ENCODE data around the gene SAXO1.

SAXO1 gene

DNA sequence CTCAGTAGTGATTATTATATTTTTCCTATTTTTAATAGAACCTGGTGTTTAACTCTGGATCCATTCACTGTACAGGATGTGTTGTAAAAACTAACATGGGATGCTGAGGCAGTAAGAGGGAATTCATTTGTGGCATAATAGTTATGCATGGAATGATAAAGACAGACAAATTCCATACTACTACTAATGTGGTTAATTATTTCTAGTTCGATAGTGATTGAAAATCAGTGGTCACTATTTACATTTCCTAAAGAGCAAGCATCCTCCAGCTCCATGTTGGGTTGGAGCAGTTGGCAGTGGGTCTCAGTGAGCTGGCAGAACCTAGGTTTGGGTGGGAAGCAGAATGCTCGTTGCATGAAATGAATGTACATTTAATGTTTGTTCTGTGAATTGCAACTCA is 122.6 kb downstream of the SAXO1 start:
- no peak overlapping the region for H3K27ac ChIP-seq (ENCODE audit: low read depth, low read length)
- H3K4me1 ChIP-seq (ENCODE audit: control insufficient read depth, low read length): no peaks in the 10 kb centered on the region
- H3K79me2 ChIP-seq (ENCODE audit: control insufficient read depth, low read length): no peaks in the 10 kb centered on the region
- no peaks in the 10 kb centered on the region for H3K9me2 ChIP-seq (replicated peaks; ENCODE audit: control insufficient read depth, low read length)
- 0 out of 2 replicates have a peak, but pooled peaks cover 3% of the 10 kb centered on the region for H3K27me3 ChIP-seq (ENCODE audit: control insufficient read depth, low read length)
- H3K4me3 ChIP-seq (ENCODE audit: low read length): no peak overlapping the region
- no peaks in the 10 kb centered on the region for H3K36me3 ChIP-seq (ENCODE audit: control insufficient read depth, low read length)
- no peak for TF ChIP-seq EZH2phosphoT487 (IDR thresholded peaks at IDR 0.05; ENCODE audit: borderline replicate concordance, low read length)
- TF ChIP-seq, protein P1, sequence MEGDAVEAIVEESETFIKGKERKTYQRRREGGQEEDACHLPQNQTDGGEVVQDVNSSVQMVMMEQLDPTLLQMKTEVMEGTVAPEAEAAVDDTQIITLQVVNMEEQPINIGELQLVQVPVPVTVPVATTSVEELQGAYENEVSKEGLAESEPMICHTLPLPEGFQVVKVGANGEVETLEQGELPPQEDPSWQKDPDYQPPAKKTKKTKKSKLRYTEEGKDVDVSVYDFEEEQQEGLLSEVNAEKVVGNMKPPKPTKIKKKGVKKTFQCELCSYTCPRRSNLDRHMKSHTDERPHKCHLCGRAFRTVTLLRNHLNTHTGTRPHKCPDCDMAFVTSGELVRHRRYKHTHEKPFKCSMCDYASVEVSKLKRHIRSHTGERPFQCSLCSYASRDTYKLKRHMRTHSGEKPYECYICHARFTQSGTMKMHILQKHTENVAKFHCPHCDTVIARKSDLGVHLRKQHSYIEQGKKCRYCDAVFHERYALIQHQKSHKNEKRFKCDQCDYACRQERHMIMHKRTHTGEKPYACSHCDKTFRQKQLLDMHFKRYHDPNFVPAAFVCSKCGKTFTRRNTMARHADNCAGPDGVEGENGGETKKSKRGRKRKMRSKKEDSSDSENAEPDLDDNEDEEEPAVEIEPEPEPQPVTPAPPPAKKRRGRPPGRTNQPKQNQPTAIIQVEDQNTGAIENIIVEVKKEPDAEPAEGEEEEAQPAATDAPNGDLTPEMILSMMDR (IDR thresholded peaks at IDR 0.05; ENCODE audit: low read depth, low read length, poor library complexity, severe bottlenecking): no peak
- H3K9me3 ChIP-seq (ENCODE audit: control insufficient read depth, insufficient read depth, low read length): no peaks in the 10 kb centered on the region
- H3F3A ChIP-seq (ENCODE audit: control insufficient read depth, insufficient read depth): no peaks in the 10 kb centered on the region
- no peak overlapping the region for H3K4me2 ChIP-seq (ENCODE audit: low read length)
- no peaks in the 10 kb centered on the region for H4K20me1 ChIP-seq (ENCODE audit: control insufficient read depth, insufficient read depth, low read depth, low read length)

DNA sequence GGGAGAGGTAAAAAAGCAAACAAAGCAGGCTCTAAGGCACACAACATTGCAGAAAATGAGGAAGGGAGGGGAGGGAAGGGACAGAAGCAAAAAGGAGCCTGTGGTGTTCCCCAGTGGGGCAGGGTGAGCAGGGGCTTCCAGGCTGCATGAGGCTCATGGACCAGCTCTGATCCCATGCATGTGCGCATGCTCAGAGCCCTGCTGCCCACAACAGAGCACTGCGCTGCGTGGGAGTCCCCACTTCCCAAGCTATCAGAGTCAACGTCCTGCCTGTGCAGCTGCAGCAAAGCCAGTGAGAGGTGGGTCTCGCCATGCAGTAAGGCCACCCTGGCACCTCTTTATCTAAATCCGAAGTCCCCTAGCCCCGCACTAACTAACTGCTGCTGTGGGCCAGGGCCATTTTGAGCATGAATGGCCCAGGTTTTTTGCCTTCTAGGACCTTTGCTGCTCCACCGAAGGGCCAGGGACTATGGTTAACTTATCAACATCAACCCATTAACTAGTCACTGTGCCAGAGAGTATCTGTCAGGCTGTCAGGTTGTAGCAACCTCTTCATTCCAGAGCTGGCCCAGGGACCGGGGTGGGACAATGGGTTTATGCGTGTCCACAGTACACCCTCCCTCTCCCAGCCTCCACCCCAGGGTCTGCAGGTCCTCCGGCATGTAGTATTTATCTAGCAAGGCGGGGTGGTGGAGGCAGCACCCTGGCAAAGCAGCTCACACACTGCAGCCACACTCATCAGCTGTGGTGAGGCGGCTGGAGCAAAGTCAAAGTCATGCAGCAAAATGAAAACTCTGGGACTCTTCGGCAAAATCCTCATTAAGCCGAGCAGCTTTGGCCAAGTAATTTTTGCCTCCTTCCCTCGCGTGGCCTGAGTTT is 123.6 kb downstream of the SAXO1 start:
- no peak overlapping the region for H3K4me2 ChIP-seq (ENCODE audit: low read length)
- H3K4me3 ChIP-seq (ENCODE audit: low read length): no peak overlapping the region
- H3K79me2 ChIP-seq (ENCODE audit: control insufficient read depth, low read length): no peaks in the 10 kb centered on the region
- no peaks in the 10 kb centered on the region for H3K36me3 ChIP-seq (ENCODE audit: control insufficient read depth, low read length)
- H3K27me3 ChIP-seq (ENCODE audit: control insufficient read depth, low read length): 0 out of 2 replicates have a peak, but pooled peaks cover 3% of the 10 kb centered on the region
- no peaks in the 10 kb centered on the region for H3F3A ChIP-seq (ENCODE audit: control insufficient read depth, insufficient read depth)
- H3K9me2 ChIP-seq (replicated peaks; ENCODE audit: control insufficient read depth, low read length): no peaks in the 10 kb centered on the region
- H3K9me3 ChIP-seq (ENCODE audit: control insufficient read depth, insufficient read depth, low read length): no peaks in the 10 kb centered on the region
- H3K4me1 ChIP-seq (ENCODE audit: control insufficient read depth, low read length): no peaks in the 10 kb centered on the region
- TF ChIP-seq, protein P1 (IDR thresholded peaks at IDR 0.05; ENCODE audit: low read depth, low read length, poor library complexity, severe bottlenecking): no peak
- no peak for TF ChIP-seq EZH2phosphoT487 (IDR thresholded peaks at IDR 0.05; ENCODE audit: borderline replicate concordance, low read length)
- H3K27ac ChIP-seq (ENCODE audit: low read depth, low read length): no peak overlapping the region
- no peaks in the 10 kb centered on the region for H4K20me1 ChIP-seq (ENCODE audit: control insufficient read depth, insufficient read depth, low read depth, low read length)

DNA sequence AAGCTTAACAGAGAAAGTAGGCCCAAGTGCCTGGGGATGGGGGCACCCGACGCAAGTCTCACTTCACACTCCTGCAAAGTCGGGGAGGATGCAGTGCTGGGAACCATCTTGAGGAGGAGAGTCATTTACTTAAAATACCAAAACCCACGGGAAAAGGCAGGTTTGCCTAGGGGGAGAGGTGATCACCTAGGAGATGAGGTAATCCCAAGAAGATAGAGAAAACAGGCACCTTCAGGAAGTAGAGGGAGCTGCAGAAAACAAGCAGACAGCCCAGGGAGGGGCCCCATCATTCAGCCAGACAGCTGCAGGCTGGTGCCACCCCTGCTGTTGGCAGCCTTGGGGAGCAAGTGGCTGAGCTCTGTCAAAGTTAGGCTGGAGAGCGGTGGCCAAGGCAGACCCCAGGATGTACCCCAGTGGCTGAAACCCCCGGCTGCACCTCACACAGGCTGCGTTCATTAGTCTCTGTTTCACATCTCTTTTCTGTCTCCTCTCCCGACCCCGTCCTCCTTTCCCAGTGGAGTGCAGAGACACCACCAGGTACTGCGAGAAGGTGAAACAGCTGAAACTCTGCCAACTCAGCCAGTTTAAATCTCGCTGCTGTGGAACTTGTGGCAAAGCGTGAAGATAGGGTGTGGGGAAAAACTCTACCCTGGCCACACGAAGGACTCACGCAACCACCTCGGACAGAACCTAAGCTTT is 124.9 kb downstream of the SAXO1 start:
- no peaks in the 10 kb centered on the region for H3F3A ChIP-seq (ENCODE audit: control insufficient read depth, insufficient read depth)
- no peaks in the 10 kb centered on the region for H3K9me2 ChIP-seq (replicated peaks; ENCODE audit: control insufficient read depth, low read length)
- no peak overlapping the region for H3K27ac ChIP-seq (ENCODE audit: low read depth, low read length)
- no peaks in the 10 kb centered on the region for H3K36me3 ChIP-seq (ENCODE audit: control insufficient read depth, low read length)
- no peak overlapping the region for H3K4me2 ChIP-seq (ENCODE audit: low read length)
- H3K4me3 ChIP-seq (ENCODE audit: low read length): no peak overlapping the region
- H4K20me1 ChIP-seq (ENCODE audit: control insufficient read depth, insufficient read depth, low read depth, low read length): no peaks in the 10 kb centered on the region
- H3K9me3 ChIP-seq (ENCODE audit: control insufficient read depth, insufficient read depth, low read length): no peaks in the 10 kb centered on the region
- no peaks in the 10 kb centered on the region for H3K79me2 ChIP-seq (ENCODE audit: control insufficient read depth, low read length)
- no peaks in the 10 kb centered on the region for H3K4me1 ChIP-seq (ENCODE audit: control insufficient read depth, low read length)
- no peak for TF ChIP-seq EZH2phosphoT487 (IDR thresholded peaks at IDR 0.05; ENCODE audit: borderline replicate concordance, low read length)
- TF ChIP-seq, protein P1 (IDR thresholded peaks at IDR 0.05; ENCODE audit: low read depth, low read length, poor library complexity, severe bottlenecking): no peak
- H3K27me3 ChIP-seq (ENCODE audit: control insufficient read depth, low read length): 0 out of 2 replicates have a peak, but pooled peaks cover 3% of the 10 kb centered on the region
